ENCODE results near the gene TLCD4. TPM values are rescaled to one million over a fixed set of nuclear protein-coding genes. Genes with fewer than 3 reads are reported as not detected.

Gene TLCD4
- total and polyA plus RNA-seq, 2 of the 13 experiments (the other 11 are each of a cell fraction or from before 2014, with no cell fraction given), result 4.7 to 14.5 TPM

- TF ChIP-seq RERE (CRISPR knock-in tag; IDR thresholded peaks at IDR 0.05; ENCODE audit: low read depth) (peak; percentile 94), KIAA2018 (CRISPR knock-in tag; IDR thresholded peaks at IDR 0.05; ENCODE audit: borderline replicate concordance) (no peak), ZBTB2 (CRISPR knock-in tag; IDR thresholded peaks at IDR 0.05; ENCODE audit: low read depth) (no peak), PAXIP1 (CRISPR knock-in tag; conservative IDR thresholded peaks at IDR 0.05) (peak; percentile 99), ZNF564 (CRISPR knock-in tag; IDR thresholded peaks at IDR 0.05) (no peak), MIER3 (CRISPR knock-in tag; IDR thresholded peaks at IDR 0.05; ENCODE audit: borderline replicate concordance) (peak; percentile 87; the same call in 1 of the 2 replicates)
Measured at GRCh38 chr1:95122151-95122697, 5.1 kb downstream of the TLCD4 start (continued).
